Mesenchymal stem cell (in vitro differentiated cells and primary cell): ENCODE data around the gene EPB41L2.
A peak's percentile ranks its signal among the peaks of the same experiment; 100 is the strongest.

ENCODE experiments used
- DNase-seq: peaks from one replicate; pipeline ENCODE4 v3.0.0-alpha.2; 2013
- H2AFZ ChIP-seq: one replicate; pipeline ENCODE4 v1.6.1; 2013; ENCODE audit warnings: low read depth, mild to moderate bottlenecking, control low read depth, inconsistent platforms, low read length, moderate library complexity
- H2AK5ac ChIP-seq: 2 replicates; pipeline ENCODE4 v1.6.1; 2013; ENCODE audit warnings: low read length, moderate library complexity, mild to moderate bottlenecking, inconsistent platforms; ENCODE audit not compliant: severe bottlenecking
- H2BK120ac ChIP-seq: one replicate; pipeline ENCODE4 v1.6.1; 2013; ENCODE audit warnings: low read depth, mild to moderate bottlenecking, inconsistent platforms, low read length, moderate library complexity
- H2BK12ac ChIP-seq, 2 experiments: one replicate each; pipeline ENCODE4 v1.6.1; 2013; ENCODE audit warnings: inconsistent platforms in 2 of 2, low read length in 2 of 2, mild to moderate bottlenecking in 2 of 2, moderate library complexity in 2 of 2, control low read depth in 1 of 2
- H2BK15ac ChIP-seq: one replicate; pipeline ENCODE4 v1.6.1; 2013; ENCODE audit warnings: mild to moderate bottlenecking, low read depth, inconsistent platforms; ENCODE audit not compliant: poor library complexity, severe bottlenecking
- H2BK5ac ChIP-seq: 2 replicates; pipeline ENCODE4 v1.6.1; 2013; ENCODE audit warnings: low read depth, mild to moderate bottlenecking, low read length, control low read depth, inconsistent platforms; ENCODE audit not compliant: poor library complexity, severe bottlenecking
- H3K14ac ChIP-seq, 2 experiments: one replicate each; pipeline ENCODE4 v1.6.1; 2013; ENCODE audit warnings: inconsistent platforms in 2 of 2, low read length in 2 of 2, control low read depth in 1 of 2, mild to moderate bottlenecking in 1 of 2, moderate library complexity in 1 of 2
- H3K18ac ChIP-seq, 2 experiments: one replicate each; pipeline ENCODE4 v1.6.1; 2013; ENCODE audit warnings: inconsistent platforms in 2 of 2, low read length in 2 of 2, control low read depth in 1 of 2, low read depth in 1 of 2, mild to moderate bottlenecking in 1 of 2
- H3K23ac ChIP-seq, 2 experiments: one replicate each; pipeline ENCODE4 v1.6.1; 2013; ENCODE audit warnings: inconsistent platforms in 2 of 2, low read length in 2 of 2, mild to moderate bottlenecking in 2 of 2, moderate library complexity in 2 of 2, control low read depth in 1 of 2
- H3K27ac ChIP-seq: 2 replicates; pipeline ENCODE4 v1.5.1; 2013; ENCODE audit warnings: mild to moderate bottlenecking, moderate library complexity, low read length, control low read depth, inconsistent platforms; ENCODE audit not compliant: poor library complexity, severe bottlenecking
- H3K27me3 ChIP-seq, 2 experiments: 2 replicates each; pipeline versions ENCODE4 v1.6.1 to v1.7.0; 2013; ENCODE audit warnings: low read length in 2 of 2, mild to moderate bottlenecking in 2 of 2, moderate library complexity in 2 of 2, control low read depth in 1 of 2, inconsistent platforms in 1 of 2; ENCODE audit not compliant: control insufficient read depth in 1 of 2, insufficient read depth in 1 of 2
- H3K36me3 ChIP-seq, 2 experiments: 2 replicates each; pipeline versions ENCODE4 v1.6.1 to v1.7.0; 2013; ENCODE audit warnings: low read length in 2 of 2, control low read depth in 1 of 2, inconsistent platforms in 1 of 2, low read depth in 1 of 2, mild to moderate bottlenecking in 1 of 2; ENCODE audit not compliant: insufficient read depth in 2 of 2, control insufficient read depth in 1 of 2
- H3K4ac ChIP-seq, 2 experiments: one replicate each; pipeline ENCODE4 v1.6.1; 2013; ENCODE audit warnings: inconsistent platforms in 2 of 2, low read length in 2 of 2, mild to moderate bottlenecking in 2 of 2, moderate library complexity in 2 of 2, control low read depth in 1 of 2, low read depth in 1 of 2
- H3K4me1 ChIP-seq: 2 replicates; pipeline ENCODE4 v1.6.1; 2013; ENCODE audit warnings: low read depth, low read length, control low read depth; ENCODE audit not compliant: control insufficient read depth, insufficient read depth
- H3K4me2 ChIP-seq: 2 replicates; pipeline ENCODE4 v1.6.1; 2013; ENCODE audit warnings: low read length, mild to moderate bottlenecking, inconsistent platforms; ENCODE audit not compliant: poor library complexity, severe bottlenecking
- H3K4me3 ChIP-seq, 2 experiments: 2 replicates each; pipeline versions ENCODE4 v1.5.1 to v1.7.0; 2013; ENCODE audit warnings: low read length in 2 of 2, mild to moderate bottlenecking in 2 of 2, control low read depth in 1 of 2, low read depth in 1 of 2; ENCODE audit not compliant: insufficient read depth in 1 of 2
- H3K79me1 ChIP-seq: replicated peaks from 2 replicates; pipeline ENCODE4 v1.6.1; 2013; ENCODE audit warnings: mild to moderate bottlenecking, control low read depth, low read length, inconsistent platforms; ENCODE audit not compliant: poor library complexity, severe bottlenecking
- H3K9ac ChIP-seq: 2 replicates; pipeline ENCODE4 v1.7.0; 2013; ENCODE audit warnings: mild to moderate bottlenecking, low read length, moderate library complexity
- H3K9me3 ChIP-seq: 2 replicates; pipeline ENCODE4 v1.7.0; 2013; ENCODE audit warnings: mild to moderate bottlenecking, low read length; ENCODE audit not compliant: control insufficient read depth
- H4K8ac ChIP-seq: one replicate; pipeline ENCODE4 v1.6.1; 2013; ENCODE audit warnings: inconsistent platforms, mild to moderate bottlenecking, low read length, moderate library complexity
- H4K91ac ChIP-seq: one replicate; pipeline ENCODE4 v1.6.1; 2013; ENCODE audit warnings: mild to moderate bottlenecking, low read length, inconsistent platforms
- WGBS: methylation state at CpG from one replicate; pipeline ENCODE4 v1.1.7; 2013; ENCODE audit warnings: mixed read lengths; 5-methylcytosine and 5-hydroxymethylcytosine counted together

EPB41L2 gene

DNA sequence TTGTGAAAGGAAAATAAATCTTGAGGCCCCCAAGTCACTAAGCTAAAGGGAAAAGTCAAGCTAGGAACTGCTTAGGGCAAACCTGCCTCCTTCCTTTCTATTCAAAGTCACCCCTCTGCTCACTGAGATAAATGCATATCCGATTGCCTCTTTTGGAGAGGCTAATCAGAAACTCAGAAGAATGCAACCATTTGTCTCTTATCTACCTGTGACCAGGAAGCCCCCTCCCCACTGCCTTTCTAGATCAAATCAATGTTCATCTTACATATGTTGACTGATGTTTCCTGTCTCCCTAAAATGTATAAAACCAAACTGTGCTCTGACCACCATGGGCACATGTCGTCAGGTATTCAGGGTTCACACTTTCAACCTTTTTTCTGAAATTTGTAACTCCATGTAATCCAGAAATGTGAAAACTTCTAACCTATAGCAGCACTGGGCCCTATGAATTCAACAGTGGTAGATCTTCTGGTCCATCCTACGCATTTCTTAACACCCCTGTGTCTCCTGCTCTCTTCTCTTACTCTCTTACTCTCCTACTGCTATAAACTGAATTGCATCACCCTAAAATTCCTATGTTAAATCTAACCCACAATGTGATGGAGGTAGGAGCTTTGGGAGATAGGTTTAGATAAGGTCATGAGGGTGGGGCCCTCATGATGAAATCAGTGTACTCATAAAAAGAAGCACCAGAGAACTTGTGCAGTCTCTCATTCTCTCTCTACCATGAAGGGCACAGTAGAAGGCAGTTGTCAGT is 89.3 kb downstream of the EPB41L2 start:
- no peak for DNase-seq
- Histone ChIP-seq H3K36me3 (no peaks in the 10 kb centered on the region), H3K14ac (no peak overlapping the region), H2BK5ac (no peak overlapping the region), H2BK15ac (no peak overlapping the region), H2BK12ac (no peak overlapping the region), H3K4me3 (no peak overlapping the region), H2AFZ (no peak overlapping the region), H2AK5ac (no peak overlapping the region), H3K4me2 (no peak overlapping the region), H3K18ac (no peak overlapping the region), H2BK120ac (no peak overlapping the region), H3K23ac (no peak overlapping the region), H3K79me1 (peaks cover 21% of the 10 kb centered on the region), H4K8ac (no peak overlapping the region), H3K4ac (no peak overlapping the region), H4K91ac (no peak overlapping the region), H3K9ac (no peak overlapping the region), H3K27me3 (no peaks in the 10 kb centered on the region), H3K9me3 (no peaks in the 10 kb centered on the region), H3K4me1 (peaks cover 2% of the 10 kb centered on the region), H3K27ac (no peak overlapping the region)
- 90% methylated on average over 3 of the region's 3 CpGs for WGBS

DNA sequence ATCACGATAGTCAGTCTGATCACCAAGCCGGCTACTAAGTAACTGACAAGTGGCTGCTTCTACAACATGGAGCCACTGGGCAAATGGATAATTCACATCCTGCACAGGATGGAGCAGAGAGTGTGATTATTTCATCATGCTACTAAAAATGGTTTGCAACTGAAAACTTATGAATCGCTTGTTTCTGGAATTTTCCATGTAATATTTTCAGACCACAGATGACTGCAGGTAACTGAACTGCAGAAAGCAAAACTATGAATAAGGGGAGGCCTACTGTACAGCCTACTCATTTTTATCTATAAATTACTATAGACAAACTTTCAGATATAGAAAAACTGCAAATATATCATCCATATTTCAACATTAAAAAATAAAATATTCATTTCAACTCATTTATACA is 91.5 kb downstream of the EPB41L2 start:
- H3K9ac ChIP-seq = no peak overlapping the region
- no peak overlapping the region for H2BK5ac ChIP-seq
- no peak overlapping the region for H3K18ac ChIP-seq
- DNase-seq = no peak
- H3K4me3 ChIP-seq = no peak overlapping the region
- H2BK120ac ChIP-seq = no peak overlapping the region
- H2AK5ac ChIP-seq = no peak overlapping the region
- no peak overlapping the region for H2BK15ac ChIP-seq
- H4K91ac ChIP-seq = no peak overlapping the region
- H3K27me3 ChIP-seq = no peaks in the 10 kb centered on the region
- H3K4ac ChIP-seq = no peak overlapping the region
- no peak overlapping the region for H3K23ac ChIP-seq
- H3K36me3 ChIP-seq = no peaks in the 10 kb centered on the region
- H4K8ac ChIP-seq = no peak overlapping the region
- H3K4me2 ChIP-seq = no peak overlapping the region
- H3K27ac ChIP-seq = no peak overlapping the region
- no peak overlapping the region for H2BK12ac ChIP-seq
- 98% methylated on average over 2 of the region's 3 CpGs for WGBS
- no peaks in the 10 kb centered on the region for H3K9me3 ChIP-seq
- no peak overlapping the region for H3K14ac ChIP-seq
- no peak overlapping the region for H2AFZ ChIP-seq
- peaks cover 29% of the 10 kb centered on the region for H3K79me1 ChIP-seq
- peaks cover 2% of the 10 kb centered on the region for H3K4me1 ChIP-seq

DNA sequence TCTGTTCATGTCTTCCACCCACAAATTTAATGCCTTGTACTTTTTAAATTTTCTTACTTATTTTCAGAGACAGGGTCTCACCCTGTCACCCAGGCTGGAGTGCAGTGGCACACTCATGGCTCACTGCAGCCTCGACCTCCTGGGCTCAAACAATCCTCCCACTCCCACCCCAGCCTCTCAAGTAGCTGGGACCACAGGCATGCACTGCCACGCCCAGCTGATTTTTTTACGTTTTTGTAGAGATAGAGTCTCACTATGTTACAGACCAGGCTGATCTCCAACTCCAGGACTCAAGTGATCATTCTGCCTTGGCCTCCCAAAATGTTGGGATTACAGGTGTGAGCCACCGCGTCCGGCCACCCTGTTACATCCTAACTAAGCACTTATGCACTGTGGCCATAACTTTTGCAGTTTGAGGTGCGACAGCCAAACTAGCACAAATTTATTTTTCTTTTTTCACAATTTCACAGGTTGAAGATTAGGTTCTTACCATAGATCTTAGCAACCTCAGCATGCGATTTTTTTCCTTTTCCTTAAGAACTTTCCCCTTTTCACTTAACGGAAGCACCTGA is 92.1 kb downstream of the EPB41L2 start:
- Histone ChIP-seq H4K8ac (no peak overlapping the region), H3K79me1 (peaks cover 33% of the 10 kb centered on the region), H2AFZ (no peak overlapping the region), H3K4me3 (peak overlapping the region in 1 of 2 experiments; percentile 82), H3K4ac (no peak overlapping the region), H2BK15ac (no peak overlapping the region), H3K4me1 (peaks cover 2% of the 10 kb centered on the region), H2BK5ac (no peak overlapping the region), H2BK120ac (no peak overlapping the region), H3K14ac (no peak overlapping the region), H4K91ac (no peak overlapping the region), H3K23ac (no peak overlapping the region), H3K27ac (no peak overlapping the region), H3K9me3 (no peaks in the 10 kb centered on the region), H3K4me2 (no peak overlapping the region), H2BK12ac (no peak overlapping the region), H3K27me3 (no peaks in the 10 kb centered on the region), H3K18ac (no peak overlapping the region), H3K9ac (no peak overlapping the region), H3K36me3 (no peaks in the 10 kb centered on the region), H2AK5ac (no peak overlapping the region)
- no peak for DNase-seq
- WGBS = 88% methylated on average over 9 of the region's 9 CpGs

DNA sequence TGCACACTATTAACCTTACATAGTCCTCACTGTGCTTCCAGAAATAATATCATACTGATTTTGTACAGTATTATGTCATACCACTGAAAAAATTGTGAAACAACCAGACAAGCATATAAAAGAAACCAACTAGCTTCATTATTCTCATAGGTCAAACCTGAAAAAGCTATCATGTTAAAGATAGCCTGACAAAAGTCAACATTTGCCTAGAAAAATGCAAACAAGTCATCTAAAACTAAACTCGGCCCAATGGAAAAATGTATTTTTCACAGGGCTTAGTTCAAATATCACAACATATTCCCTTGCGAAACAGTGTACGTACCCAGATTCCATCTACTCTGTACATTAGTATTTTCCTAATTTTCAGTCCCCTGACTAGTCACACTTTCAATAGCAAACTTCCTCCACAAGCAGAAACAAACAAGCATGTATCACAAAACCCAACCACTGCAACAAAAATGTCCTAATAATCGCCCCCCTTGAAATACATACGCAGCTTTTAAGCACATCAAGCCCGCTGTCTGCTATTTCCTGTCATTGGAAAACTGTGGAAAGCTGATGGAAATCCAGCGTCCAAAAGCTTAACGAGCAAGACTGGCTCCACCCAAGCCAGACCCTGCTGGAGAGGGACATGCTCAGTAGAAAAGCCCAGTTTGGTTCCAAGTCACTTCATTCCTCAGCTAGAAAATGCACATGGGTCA is 93.1 kb downstream of the EPB41L2 start:
- Histone ChIP-seq H3K4me2 (no peak overlapping the region), H2AFZ (no peak overlapping the region), H4K91ac (no peak overlapping the region), H2BK12ac (no peak overlapping the region), H2BK5ac (no peak overlapping the region), H3K27me3 (no peaks in the 10 kb centered on the region), H3K4me3 (peak overlapping the region in 1 of 2 experiments; percentile 82), H3K18ac (peak overlapping the region; percentile 29 to 34), H3K79me1 (peaks cover 36% of the 10 kb centered on the region), H3K36me3 (no peaks in the 10 kb centered on the region), H2AK5ac (no peak overlapping the region), H3K9ac (peak overlapping the region; percentile 91), H2BK15ac (no peak overlapping the region), H3K9me3 (no peaks in the 10 kb centered on the region), H4K8ac (no peak overlapping the region), H3K4me1 (peaks cover 2% of the 10 kb centered on the region), H3K27ac (no peak overlapping the region), H2BK120ac (no peak overlapping the region), H3K4ac (no peak overlapping the region), H3K14ac (no peak overlapping the region), H3K23ac (no peak overlapping the region)
- DNase-seq = peak; percentile 41
- WGBS = 48% methylated on average over 8 of the region's 8 CpGs
